Measurements from ENCODE around the gene MTHFS. TPM values are rescaled to one million over a fixed set of nuclear protein-coding genes. Genes with fewer than 3 reads are reported as not detected.

Gene MTHFS
- total RNA-seq, 4 donors from 2014 or later: 4.8 to 11.8 (median 9.9) TPM

- Histone ChIP-seq H3K9me3 (peaks cover 0 to 28% (median 26%) of the 10 kb centered on the region in 3 donors), H3K4me1 (peaks cover 4 to 19% (median 9%) of the 10 kb centered on the region in 3 donors), H3K27me3 (peaks cover 0 to 5% (median 0%) of the 10 kb centered on the region in 4 donors), H3K27ac (peak overlapping the region; percentile 93 to 99 (median 96)), H3K36me3 (peaks cover 0 to 24% (median 0%) of the 10 kb centered on the region in 3 donors), H3K4me3 (peak overlapping the region; percentile 62 to 100 (median 84))
- TF ChIP-seq POLR2A (IDR thresholded peaks at IDR 0.05): no peak
- TF ChIP-seq, protein P1, sequence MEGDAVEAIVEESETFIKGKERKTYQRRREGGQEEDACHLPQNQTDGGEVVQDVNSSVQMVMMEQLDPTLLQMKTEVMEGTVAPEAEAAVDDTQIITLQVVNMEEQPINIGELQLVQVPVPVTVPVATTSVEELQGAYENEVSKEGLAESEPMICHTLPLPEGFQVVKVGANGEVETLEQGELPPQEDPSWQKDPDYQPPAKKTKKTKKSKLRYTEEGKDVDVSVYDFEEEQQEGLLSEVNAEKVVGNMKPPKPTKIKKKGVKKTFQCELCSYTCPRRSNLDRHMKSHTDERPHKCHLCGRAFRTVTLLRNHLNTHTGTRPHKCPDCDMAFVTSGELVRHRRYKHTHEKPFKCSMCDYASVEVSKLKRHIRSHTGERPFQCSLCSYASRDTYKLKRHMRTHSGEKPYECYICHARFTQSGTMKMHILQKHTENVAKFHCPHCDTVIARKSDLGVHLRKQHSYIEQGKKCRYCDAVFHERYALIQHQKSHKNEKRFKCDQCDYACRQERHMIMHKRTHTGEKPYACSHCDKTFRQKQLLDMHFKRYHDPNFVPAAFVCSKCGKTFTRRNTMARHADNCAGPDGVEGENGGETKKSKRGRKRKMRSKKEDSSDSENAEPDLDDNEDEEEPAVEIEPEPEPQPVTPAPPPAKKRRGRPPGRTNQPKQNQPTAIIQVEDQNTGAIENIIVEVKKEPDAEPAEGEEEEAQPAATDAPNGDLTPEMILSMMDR (IDR thresholded peaks at IDR 0.05): no peak
- intact Hi-C loops (cut with DNase I): no loop called here
- DNase-seq: no peak
- 90 to 91% methylated on average over 24 of the region's 24 CpGs for WGBS, 2 donors
Observed at GRCh38 chr15:79924379-79924778, 27.6 kb upstream of the MTHFS start.

DNA sequence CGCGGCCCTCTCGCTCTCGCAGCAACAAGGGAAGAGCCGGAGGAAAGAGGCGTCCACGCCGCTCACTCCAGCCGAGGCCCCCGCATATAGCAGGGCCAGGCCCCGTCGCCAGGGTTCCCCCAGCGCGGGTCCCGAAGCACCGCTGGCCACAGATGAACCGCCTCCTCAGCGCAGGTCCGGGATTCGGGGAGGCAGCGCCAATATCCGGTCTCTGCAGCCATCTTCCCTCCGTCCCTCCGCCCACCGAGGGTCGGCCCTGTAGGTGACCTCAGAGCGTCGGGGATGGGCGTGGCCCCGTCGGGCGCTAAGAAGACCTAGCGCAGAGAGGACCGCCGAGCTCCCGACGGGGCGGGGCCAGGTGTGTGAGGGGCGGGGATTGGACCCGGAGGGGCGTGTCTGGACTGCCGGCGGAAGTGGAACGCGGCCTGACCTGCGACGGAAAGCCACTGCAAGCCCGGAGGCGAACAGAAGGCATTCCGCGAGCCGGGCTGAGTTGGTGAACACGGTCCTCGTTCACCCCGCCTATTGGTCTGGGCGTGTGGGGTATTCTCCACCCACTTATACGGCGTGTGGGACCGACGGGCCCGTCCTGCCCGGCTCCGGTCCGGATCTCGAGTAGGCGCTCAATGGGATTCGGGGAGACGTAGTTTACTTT is 26.8 kb upstream of the MTHFS start:
- intact Hi-C loops (cut with DNase I): no loop called here
- Histone ChIP-seq H3K27ac (peak overlapping the region; percentile 93 to 99 (median 96)), H3K9me3 (peaks cover 0 to 35% (median 33%) of the 10 kb centered on the region in 3 donors), H3K4me1 (peaks cover 4 to 19% (median 9%) of the 10 kb centered on the region in 3 donors), H3K4me3 (peak overlapping the region; percentile 62 to 100 (median 84)), H3K27me3 (no peaks in the 10 kb centered on the region), H3K36me3 (peaks cover 0 to 29% (median 0%) of the 10 kb centered on the region in 3 donors)
- 1 to 2% methylated on average over 16 of the region's 68 CpGs for WGBS, 2 donors
- peak in 3 of 4 donors; percentile 61 to 92 (median 66) for TF ChIP-seq POLR2A (IDR thresholded peaks at IDR 0.05)
- TF ChIP-seq, protein P1 (IDR thresholded peaks at IDR 0.05): no peak
- peak; percentile 84 for DNase-seq

GRCh38 chr15:79923079-79923514 is 26.3 kb upstream of the MTHFS start:
- TF ChIP-seq POLR2A (IDR thresholded peaks at IDR 0.05): no peak
- Histone ChIP-seq H3K27ac (peak overlapping the region; percentile 93 to 99 (median 96)), H3K4me3 (peak overlapping the region; percentile 62 to 100 (median 84)), H3K9me3 (peaks cover 0 to 39% (median 39%) of the 10 kb centered on the region in 3 donors), H3K36me3 (peaks cover 0 to 32% (median 0%) of the 10 kb centered on the region in 3 donors), H3K4me1 (peaks cover 4 to 19% (median 9%) of the 10 kb centered on the region in 3 donors), H3K27me3 (no peaks in the 10 kb centered on the region)
- no CpG with 5 or more reads among the region's 51 CpGs for WGBS, 2 donors
- intact Hi-C loops (cut with DNase I): no loop called here
- DNase-seq: no peak

DNA sequence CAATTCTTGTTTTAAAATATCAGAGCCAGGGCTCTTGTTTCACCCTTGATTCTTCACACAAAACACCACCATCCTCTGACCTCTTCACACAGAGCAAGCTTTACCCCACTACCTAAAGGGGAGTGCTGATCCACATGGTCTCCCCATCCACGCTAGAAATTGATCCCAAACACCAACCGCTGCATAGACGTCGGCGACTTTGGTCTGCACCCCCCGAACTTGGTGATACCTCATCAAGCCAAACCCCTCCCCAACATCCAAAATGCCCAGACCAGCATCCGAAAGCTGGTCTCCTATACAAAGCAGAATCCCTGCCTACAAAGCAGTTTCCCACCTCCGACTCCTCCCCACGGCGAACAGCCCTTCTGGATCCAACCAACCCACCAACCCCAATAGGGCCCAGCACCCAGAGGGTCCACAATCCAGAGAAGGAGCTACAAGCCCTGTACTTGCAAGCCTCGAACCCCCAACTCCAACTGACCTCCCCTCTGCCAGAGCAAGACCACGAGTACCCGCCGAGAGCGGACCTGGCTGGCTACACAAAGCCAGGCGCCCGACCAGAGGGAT is 25.8 kb upstream of the MTHFS start:
- peak overlapping the region; percentile 93 to 99 (median 96) for H3K27ac ChIP-seq
- H3K4me3 ChIP-seq: peak overlapping the region; percentile 62 to 100 (median 84)
- H3K27me3 ChIP-seq: no peaks in the 10 kb centered on the region
- TF ChIP-seq POLR2A (IDR thresholded peaks at IDR 0.05): no peak
- TF ChIP-seq, protein P1 (IDR thresholded peaks at IDR 0.05): no peak
- intact Hi-C loops (cut with DNase I): no loop called here
- peaks cover 4 to 19% (median 9%) of the 10 kb centered on the region in 3 donors for H3K4me1 ChIP-seq
- no peak for DNase-seq
- WGBS, 2 donors: 21 to 40% methylated on average over 5 to 8 of the region's 17 CpGs
- peaks cover 0 to 44% (median 44%) of the 10 kb centered on the region in 3 donors for H3K9me3 ChIP-seq
- peaks cover 0 to 35% (median 0%) of the 10 kb centered on the region in 3 donors for H3K36me3 ChIP-seq

DNA sequence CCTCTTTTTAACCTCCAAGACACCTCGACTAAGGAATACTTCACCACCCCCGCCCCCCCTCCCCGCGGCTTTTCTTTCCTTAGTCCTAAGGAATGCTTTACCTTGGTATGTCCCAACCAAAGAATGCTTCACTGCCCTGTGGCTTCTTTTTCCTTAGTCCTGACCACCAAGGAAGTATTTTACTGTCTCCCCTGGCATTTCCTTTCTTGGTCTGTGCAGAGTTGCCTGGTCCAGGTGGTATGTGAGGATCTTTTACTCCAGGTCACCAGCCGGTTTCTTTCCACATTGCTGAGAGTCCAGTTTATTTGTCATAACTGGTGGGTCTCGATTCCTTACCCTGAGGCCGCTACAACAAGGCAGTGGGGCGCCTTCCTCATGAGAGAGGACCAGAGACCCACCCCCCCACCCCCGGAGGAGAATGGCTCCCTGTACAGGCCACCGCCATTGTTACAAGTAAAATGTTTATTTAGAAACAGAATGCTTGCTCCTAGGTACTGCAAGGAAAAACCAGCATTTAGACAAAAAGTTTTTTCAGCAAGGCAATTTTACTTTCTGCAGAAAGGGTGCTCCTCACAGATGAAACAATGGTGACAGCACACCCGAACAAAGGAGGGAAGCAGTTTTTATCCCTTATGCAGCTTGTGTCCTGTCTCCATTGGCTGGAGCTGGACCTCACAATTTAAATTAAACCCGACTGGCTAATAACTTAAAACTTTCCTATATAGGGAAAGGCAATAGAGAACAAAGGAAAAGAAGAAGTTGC is 23.1 kb upstream of the MTHFS start:
- intact Hi-C loops (cut with DNase I): no loop called here
- H3K4me1 ChIP-seq: peaks cover 4 to 19% (median 9%) of the 10 kb centered on the region in 3 donors
- no peak for TF ChIP-seq POLR2A (IDR thresholded peaks at IDR 0.05)
- TF ChIP-seq, protein P1 (IDR thresholded peaks at IDR 0.05): no peak
- H3K27me3 ChIP-seq: no peaks in the 10 kb centered on the region
- peaks cover 0 to 69% (median 68%) of the 10 kb centered on the region in 3 donors for H3K9me3 ChIP-seq
- peaks cover 0 to 35% (median 0%) of the 10 kb centered on the region in 3 donors for H3K36me3 ChIP-seq
- no peak overlapping the region for H3K4me3 ChIP-seq
- no peak for DNase-seq
- H3K27ac ChIP-seq: no peak overlapping the region
- 86 to 93% methylated on average over 4 to 8 of the region's 12 CpGs for WGBS, 2 donors
